HCT116 (cell line): ENCODE results near the gene DCAF11. TPM values are rescaled to one million over a fixed set of nuclear protein-coding genes. Genes with fewer than 3 reads are reported as not detected.

Experiments
- ATAC-seq: fragments of 200-7000 bp; cut with Tn5 transposase; 2 replicates; pipeline ENCODE4 v1.9.1; 2020; ENCODE audit warnings: mild to moderate bottlenecking, moderate library complexity
- BruUV-seq: library from RNA; stranded (reverse); fragments of 400-500 nt; replicated peaks from 2 replicates; lab custom pipeline; 2021; lab: Mats Ljungman, UMichigan
- CTCF ChIA-PET: fragments of 300-600 bp; sonication (Branson Sonifier 250); formaldehyde crosslinking; loops from one replicate; lab custom pipeline; 2021; ENCODE audit warnings: antibody characterized with exemption; lab: Charles Lee
- POLR2A ChIA-PET: fragments of 300-600, 350-600 bp; sonication (Branson Sonifier 250); formaldehyde crosslinking; loops from one replicate; lab custom pipeline; 2021; ENCODE audit warnings: antibody characterized with exemption; lab: Charles Lee
- RAD21 ChIA-PET, 2 experiments: fragments of 300-600 bp; sonication (Branson Sonifier 250); formaldehyde crosslinking; loops; one replicate each; lab custom pipeline; 2023; ENCODE audit warnings: low total read pairs in 2 of 2; ENCODE audit not compliant: uncharacterized antibody in 2 of 2, unreplicated experiment in 2 of 2, low non-redundant PET in 1 of 2; lab: Charles Lee
- DNase-seq: peaks from one replicate; pipeline ENCODE4 v3.0.0-alpha.2; 2010; ENCODE audit warnings: low read depth, low spot score
- H2AFZ ChIP-seq: fragments of 200-600 bp; shearing (Covaris generic), sonication (generic); 2 replicates; pipeline ENCODE4 v1.6.1; 2017; ENCODE audit warnings: low read depth, mixed run types, mixed read lengths, antibody characterized with exemption, low read length; ENCODE audit not compliant: poor library complexity, severe bottlenecking
- H3K27ac ChIP-seq: 2 replicates; pipeline ENCODE4 v1.5.1; 2012; ENCODE audit warnings: low read depth, low read length
- H3K27me3 ChIP-seq: fragments of 200-600 bp; sonication (generic); 2 replicates; pipeline ENCODE4 v1.6.1; 2016; ENCODE audit warnings: mixed run types, low read length, mixed read lengths; ENCODE audit not compliant: insufficient read depth
- H3K36me3 ChIP-seq, 2 experiments: fragments of 200-500 bp in 1 of 2; fragments of 200-600 bp in 1 of 2; sonication (Bioruptor generic) in 1 of 2; sonication (generic) in 1 of 2; 2 replicates each; pipeline versions ENCODE4 v1.5.1 to v1.6.1; 2014 to 2016; ENCODE audit warnings: low read length in 2 of 2, inconsistent platforms in 1 of 2, mixed read lengths in 1 of 2, mixed run types in 1 of 2; ENCODE audit not compliant: insufficient read depth in 2 of 2, control insufficient read depth in 1 of 2
- H3K4me1 ChIP-seq, 2 experiments: fragments of 200-600 bp in 1 of 2; sonication (generic) in 1 of 2; 2 replicates each; pipeline versions ENCODE4 v1.5.1 to v1.6.1; 2012 to 2017; ENCODE audit warnings: low read length in 2 of 2, inconsistent platforms in 1 of 2, mild to moderate bottlenecking in 1 of 2, mixed read lengths in 1 of 2, mixed run types in 1 of 2, moderate library complexity in 1 of 2; ENCODE audit not compliant: insufficient read depth in 2 of 2, control insufficient read depth in 1 of 2
- H3K4me2 ChIP-seq: fragments of 200-600 bp; sonication (generic); 2 replicates; pipeline ENCODE4 v1.6.1; 2017; ENCODE audit warnings: mixed run types, low read length, mixed read lengths
- H3K4me3 ChIP-seq, 2 experiments: fragments of 200-600 bp in 1 of 2; sonication (generic) in 1 of 2; replicated peaks in 1 of 2; 2 replicates each; pipeline ENCODE4 v1.5.1; 2011 to 2016; ENCODE audit warnings: low read length in 2 of 2, control low read depth in 1 of 2, low read depth in 1 of 2, mild to moderate bottlenecking in 1 of 2, mixed read lengths in 1 of 2, mixed run types in 1 of 2
- H3K79me2 ChIP-seq: fragments of 200-600 bp; sonication (generic); 2 replicates; pipeline ENCODE4 v1.6.1; 2017; ENCODE audit warnings: mild to moderate bottlenecking, mixed run types, low read length, moderate library complexity, mixed read lengths; ENCODE audit not compliant: insufficient read depth
- H3K9ac ChIP-seq: fragments of 200-600 bp; sonication (generic); 2 replicates; pipeline ENCODE4 v1.6.1; 2016; ENCODE audit warnings: low read length, mixed read lengths
- H3K9me2 ChIP-seq: fragments of 200-600 bp; sonication (generic), shearing (Covaris generic); 2 replicates; pipeline ENCODE4 v1.6.1; 2017; ENCODE audit warnings: mixed run types, mild to moderate bottlenecking, moderate library complexity; ENCODE audit not compliant: insufficient read depth
- H3K9me3 ChIP-seq, 2 experiments: fragments of 200-500 bp in 1 of 2; fragments of 200-600 bp in 1 of 2; sonication (Bioruptor generic) in 1 of 2; sonication (generic) in 1 of 2; 2 replicates each; pipeline ENCODE4 v1.6.1; 2014 to 2017; ENCODE audit warnings: low read length in 2 of 2, mixed read lengths in 2 of 2, inconsistent platforms in 1 of 2, low read depth in 1 of 2, mild to moderate bottlenecking in 1 of 2, mixed run types in 1 of 2, moderate library complexity in 1 of 2; ENCODE audit not compliant: control insufficient read depth in 1 of 2, insufficient read depth in 1 of 2
- H4K20me1 ChIP-seq: fragments of 200-600 bp; sonication (generic), shearing (Covaris generic); 2 replicates; pipeline ENCODE4 v1.6.1; 2017; ENCODE audit warnings: mixed run types, mild to moderate bottlenecking, moderate library complexity; ENCODE audit not compliant: insufficient read depth
- CEBPB ChIP-seq: IDR thresholded peaks from 2 replicates; pipeline ENCODE4 v1.6.1; 2012; ENCODE audit warnings: low read depth
- CTCF ChIP-seq, 3 experiments: fragments of 200-600 bp in 1 of 3; sonication (generic) in 1 of 3; IDR thresholded peaks in 2 of 3; conservative IDR thresholded peaks in 1 of 3; 2 replicates each; pipeline ENCODE4 v1.5.1; 2012 to 2017; ENCODE audit warnings: low read depth in 2 of 3, low read length in 2 of 3, antibody characterized with exemption in 1 of 3, borderline replicate concordance in 1 of 3, control low read depth in 1 of 3, mild to moderate bottlenecking in 1 of 3, mixed read lengths in 1 of 3, mixed run types in 1 of 3, moderate library complexity in 1 of 3; ENCODE audit not compliant: insufficient read depth in 1 of 3
- ELF1 ChIP-seq: IDR thresholded peaks from 2 replicates; pipeline ENCODE4 v1.6.1; 2012; ENCODE audit warnings: low read depth, borderline replicate concordance
- EZH2 ChIP-seq: fragments of 200-600 bp; sonication (generic); IDR thresholded peaks from 2 replicates; pipeline ENCODE4 v1.6.1; 2017; ENCODE audit warnings: antibody characterized with exemption, mixed run types
- FOSL1 ChIP-seq: IDR thresholded peaks from 2 replicates; pipeline ENCODE4 v1.6.1; 2012; ENCODE audit warnings: low read depth
- JUND ChIP-seq: IDR thresholded peaks from 2 replicates; pipeline ENCODE4 v1.6.1; 2012
- POLR2A ChIP-seq: IDR thresholded peaks from 2 replicates; pipeline ENCODE4 v1.7.0; 2011; ENCODE audit warnings: borderline replicate concordance; ENCODE audit not compliant: insufficient read depth, insufficient read length; ENCODE audit errors: extremely low read depth
- POLR2AphosphoS5 ChIP-seq: IDR thresholded peaks from 2 replicates; pipeline ENCODE4 v1.6.1; 2011; ENCODE audit warnings: mild to moderate bottlenecking, low read depth, low read length, moderate library complexity
- RAD21 ChIP-seq: IDR thresholded peaks from 2 replicates; pipeline ENCODE4 v1.6.1; 2012; ENCODE audit warnings: low read depth, mild to moderate bottlenecking
- SIN3A ChIP-seq: IDR thresholded peaks from 2 replicates; pipeline ENCODE4 v1.6.1; 2012; ENCODE audit warnings: low read depth
- SP1 ChIP-seq: IDR thresholded peaks from 2 replicates; pipeline ENCODE4 v1.6.1; 2012; ENCODE audit warnings: low read depth
- TCF7L2 ChIP-seq: IDR thresholded peaks from 2 replicates; pipeline ENCODE4 v1.7.0; 2011; ENCODE audit warnings: borderline replicate concordance, inconsistent platforms; ENCODE audit not compliant: insufficient read depth, insufficient read length; ENCODE audit errors: extremely low read depth
- intact Hi-C: fragments of 100-400 bp; cut with micrococcal nuclease; formaldehyde crosslinking; loops from 2 replicates; pipeline ENCODE4 v1.10.0; 2022
- total RNA-seq: library from RNA; stranded (reverse); gene quantifications from one replicate; pipeline ENCODE4 v1.2.1, GENCODE V29; 2021; ENCODE audit not compliant: unreplicated experiment
- TF ChIP-seq, protein P1 (sequence below): IDR thresholded peaks from 2 replicates; pipeline ENCODE4 v1.6.1; 2012

The DCAF11 gene
- total RNA-seq, 1 experiment from 2014 or later: 47.5 TPM

GRCh38 chr14:24074625-24075484 is 39.7 kb upstream of the DCAF11 start:
- ATAC-seq: no peak
- CTCF ChIA-PET: no interaction called here
- peaks cover 7% of the 10 kb centered on the region; the same call in 1 of the 2 replicates for H3K27me3 ChIP-seq

More at GRCh38 chr14:24074625-24075484, 39.7 kb upstream of the DCAF11 start:
- H3K79me2 ChIP-seq: no peaks in the 10 kb centered on the region
- no peak for DNase-seq
- H3K4me2 ChIP-seq: no peak overlapping the region
- ChIA-PET RAD21 (no interaction called here), POLR2A (interaction anchor here (1.5 kb wide), 1 partner anchor 19 kb away, joined by 5 read pairs; the partner anchor contains the start of gene PCK2)
- no peak overlapping the region for H3K9ac ChIP-seq
- no peak for TF ChIP-seq ELF1
- no peak for TF ChIP-seq SIN3A
- no peak for TF ChIP-seq RAD21
- no peak for TF ChIP-seq JUND
- TF ChIP-seq POLR2A: no peak
- no peak for TF ChIP-seq TCF7L2
- TF ChIP-seq POLR2AphosphoS5: no peak
- TF ChIP-seq EZH2: no peak
- TF ChIP-seq, protein P1, sequence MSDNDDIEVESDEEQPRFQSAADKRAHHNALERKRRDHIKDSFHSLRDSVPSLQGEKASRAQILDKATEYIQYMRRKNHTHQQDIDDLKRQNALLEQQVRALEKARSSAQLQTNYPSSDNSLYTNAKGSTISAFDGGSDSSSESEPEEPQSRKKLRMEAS: no peak
- TF ChIP-seq CTCF (IDR thresholded peaks at IDR 0.05 in 2 of 3, conservative IDR thresholded peaks at IDR 0.05 in 1 of 3; ENCODE audit: borderline replicate concordance in 1 of 3, insufficient read depth in 1 of 3, low read depth in 2 of 3, low read length in 2 of 3): no peak
- TF ChIP-seq SP1: no peak
- no peak for TF ChIP-seq CEBPB
- no peak for TF ChIP-seq FOSL1
- H2AFZ ChIP-seq: no peak overlapping the region
- no peak overlapping the region for H3K4me3 ChIP-seq
- no peaks in the 10 kb centered on the region for H3K36me3 ChIP-seq
- intact Hi-C loops: no loop called here
- no peaks in the 10 kb centered on the region for H4K20me1 ChIP-seq
- peaks cover under 1 to 5% of the 10 kb centered on the region in 2 experiments; a peak in 2 of 4 replicates for H3K4me1 ChIP-seq
- no peaks in the 10 kb centered on the region for H3K9me3 ChIP-seq
- no peaks in the 10 kb centered on the region for H3K9me2 ChIP-seq
- H3K27ac ChIP-seq: no peak overlapping the region
- BruUV-seq: no TSS peak
